GM13977 (cell line): Measurements from ENCODE around the gene FUBP3.

Experiments used
- DNase-seq: peaks from one replicate; pipeline ENCODE4 v3.0.0; 2012; ENCODE audit warnings: low spot score
- CTCF ChIP-seq: IDR thresholded peaks from 2 replicates; pipeline ENCODE4 v1.5.1; 2012; ENCODE audit warnings: mild to moderate bottlenecking, control low read depth; ENCODE audit not compliant: insufficient read depth; ENCODE audit errors: extremely low read depth, missing control alignments
- in situ Hi-C: fragments of 300-500 bp; cut with MboI; formaldehyde crosslinking; loops from one replicate; pipeline ENCODE4 v1.12.0; 2022; ENCODE audit warnings: low sequenced_read_pairs, low pct_unique_long_range_greater_than_20kb, mixed read lengths, inconsistent platforms; ENCODE audit not compliant: unreplicated experiment

Gene FUBP3

GRCh38 chr9:130536701-130537107, 42.7 kb upstream of the FUBP3 start:
- in situ Hi-C loops: no loop called here
- no peak for DNase-seq
- no peak for TF ChIP-seq CTCF

GRCh38 chr9:130537346-130538050, 41.9 kb upstream of the FUBP3 start:
- TF ChIP-seq CTCF: no peak
- in situ Hi-C loops: no loop called here
- no peak for DNase-seq

- no peak for DNase-seq
- in situ Hi-C loops: no loop called here
- no peak for TF ChIP-seq CTCF
These were observed 39.8 kb upstream of the FUBP3 start for GRCh38 chr9:130539420-130540223.

- TF ChIP-seq CTCF: no peak
- DNase-seq: no peak
- in situ Hi-C loops: no loop called here
These were observed 37.8 kb upstream of the FUBP3 start for GRCh38 chr9:130541533-130541932.

- in situ Hi-C loops: no loop called here
- no peak for TF ChIP-seq CTCF
- no peak for DNase-seq
These were observed 37.3 kb upstream of the FUBP3 start for GRCh38 chr9:130542038-130542437.

GRCh38 chr9:130542457-130543228, 36.7 kb upstream of the FUBP3 start:
- TF ChIP-seq CTCF: no peak
- in situ Hi-C loops: no loop called here
- no peak for DNase-seq
